RWPE2 (cell line): ENCODE data around the gene TSEN15.

ENCODE experiments used
- ATAC-seq: fragments of 200-7000 bp; cut with Tn5 transposase; 3 replicates; pipeline ENCODE4 v1.9.1; 2021; ENCODE audit warnings: low read depth
- DNase-seq: peaks from one replicate; pipeline ENCODE4 v3.0.0-alpha.2; 2020; ENCODE audit warnings: low spot score
- H3K27ac ChIP-seq: fragments of 450-650 bp; 2 replicates; pipeline ENCODE4 v1.5.1; 2017; ENCODE audit warnings: mild to moderate bottlenecking; ENCODE audit not compliant: poor library complexity, severe bottlenecking
- H3K27me3 ChIP-seq: fragments of 250-450 bp; sonication (Bioruptor Pico); 2 replicates; pipeline ENCODE4 v1.5.1; 2021; ENCODE audit warnings: mild to moderate bottlenecking, moderate library complexity; ENCODE audit not compliant: insufficient read depth, poor library complexity, severe bottlenecking
- H3K36me3 ChIP-seq: fragments of 250-450 bp; sonication (Bioruptor Pico); 2 replicates; pipeline ENCODE4 v1.5.1; 2020; ENCODE audit warnings: low read depth, mild to moderate bottlenecking, moderate library complexity
- H3K4me1 ChIP-seq: fragments of 250-450 bp; sonication (Bioruptor Pico); 2 replicates; pipeline ENCODE4 v1.5.1; 2021; ENCODE audit warnings: mild to moderate bottlenecking, moderate library complexity; ENCODE audit not compliant: insufficient read depth, poor library complexity, severe bottlenecking
- H3K4me3 ChIP-seq: fragments of 250-450 bp; sonication (Bioruptor Pico); 2 replicates; pipeline ENCODE4 v1.5.1; 2021; ENCODE audit warnings: mild to moderate bottlenecking, moderate library complexity; ENCODE audit not compliant: severe bottlenecking
- H3K9me3 ChIP-seq: fragments of 250-450 bp; sonication (Bioruptor Pico); 2 replicates; pipeline ENCODE4 v1.5.1; 2021; ENCODE audit warnings: mild to moderate bottlenecking, moderate library complexity; ENCODE audit not compliant: severe bottlenecking
- CTCF ChIP-seq: fragments of 450-650 bp; IDR thresholded peaks from one replicate; pipeline ENCODE4 v1.5.1; 2017; ENCODE audit warnings: mild to moderate bottlenecking, moderate library complexity; ENCODE audit not compliant: poor library complexity, severe bottlenecking

Gene TSEN15

GRCh38 chr1:184019069-184019468 is 32.5 kb upstream of the TSEN15 start:
- Histone ChIP-seq H3K36me3 (no peaks in the 10 kb centered on the region), H3K4me3 (no peak overlapping the region), H3K9me3 (no peaks in the 10 kb centered on the region), H3K4me1 (no peaks in the 10 kb centered on the region), H3K27ac (no peak overlapping the region), H3K27me3 (no peaks in the 10 kb centered on the region)
- TF ChIP-seq CTCF: no peak
- DNase-seq: no peak
- no peak for ATAC-seq

- Histone ChIP-seq H3K9me3 (no peaks in the 10 kb centered on the region), H3K27ac (no peak overlapping the region), H3K4me1 (no peaks in the 10 kb centered on the region), H3K4me3 (no peak overlapping the region), H3K36me3 (no peaks in the 10 kb centered on the region), H3K27me3 (no peaks in the 10 kb centered on the region)
- TF ChIP-seq CTCF: no peak
- ATAC-seq: no peak
- DNase-seq: no peak
These were observed 32.0 kb upstream of the TSEN15 start for GRCh38 chr1:184019506-184019905.

GRCh38 chr1:184020328-184020727 is 31.2 kb upstream of the TSEN15 start:
- Histone ChIP-seq H3K4me1 (no peaks in the 10 kb centered on the region), H3K36me3 (no peaks in the 10 kb centered on the region), H3K27ac (no peak overlapping the region), H3K27me3 (no peaks in the 10 kb centered on the region), H3K4me3 (no peak overlapping the region), H3K9me3 (no peaks in the 10 kb centered on the region)
- no peak for TF ChIP-seq CTCF
- ATAC-seq (no peak), DNase-seq (no peak)

GRCh38 chr1:184020855-184021254 is 30.7 kb upstream of the TSEN15 start:
- no peak for ATAC-seq
- no peak for TF ChIP-seq CTCF

GRCh38 chr1:184021728-184022127 is 29.8 kb upstream of the TSEN15 start:
- no peak overlapping the region for H3K4me3 ChIP-seq
- no peak for ATAC-seq

More at GRCh38 chr1:184020855-184021254, 30.7 kb upstream of the TSEN15 start:
- no peak overlapping the region for H3K27ac ChIP-seq
- no peaks in the 10 kb centered on the region for H3K4me1 ChIP-seq
- no peaks in the 10 kb centered on the region for H3K36me3 ChIP-seq
- no peaks in the 10 kb centered on the region for H3K9me3 ChIP-seq
- H3K27me3 ChIP-seq: peaks cover 3% of the 10 kb centered on the region
- DNase-seq: no peak
- H3K4me3 ChIP-seq: no peak overlapping the region

More at GRCh38 chr1:184021728-184022127, 29.8 kb upstream of the TSEN15 start:
- no peak for DNase-seq
- Histone ChIP-seq H3K27ac (no peak overlapping the region), H3K9me3 (no peaks in the 10 kb centered on the region), H3K4me1 (no peaks in the 10 kb centered on the region), H3K27me3 (peaks cover 3% of the 10 kb centered on the region), H3K36me3 (no peaks in the 10 kb centered on the region)
- no peak for TF ChIP-seq CTCF
